GM23338 (cell line): ENCODE results near the gene SYPL1. TPM values are rescaled to one million over a fixed set of nuclear protein-coding genes. Genes with fewer than 3 reads are reported as not detected.
A peak's percentile ranks its signal among the peaks of the same experiment; 100 is the strongest.

Source experiments
- ATAC-seq: fragments of 200-7000 bp; cut with Tn5 transposase; 3 replicates; pipeline ENCODE4 v1.9.1; 2020
- DNase-seq: peaks from one replicate; pipeline ENCODE4 v3.0.0-alpha.2; 2015; ENCODE audit warnings: low spot score
- H2AFZ ChIP-seq: fragments of 200-600 bp; sonication (generic); 2 replicates; pipeline ENCODE4 v1.8.0; 2016; ENCODE audit warnings: antibody characterized with exemption, mild to moderate bottlenecking, moderate library complexity
- H3F3A ChIP-seq: fragments of 200-600 bp; sonication (generic); replicated peaks from 2 replicates; pipeline ENCODE4 v1.8.0; 2017; ENCODE audit warnings: antibody characterized with exemption, mixed run types, low read depth
- H3K27ac ChIP-seq: fragments of 200-600 bp; sonication (generic); 2 replicates; pipeline ENCODE4 v1.6.1; 2016; ENCODE audit warnings: low read depth
- H3K27me3 ChIP-seq: fragments of 200-600 bp; sonication (generic); 2 replicates; pipeline ENCODE4 v1.8.0; 2016; ENCODE audit warnings: mild to moderate bottlenecking, mixed run types, moderate library complexity; ENCODE audit not compliant: insufficient read depth
- H3K36me3 ChIP-seq: fragments of 200-600 bp; sonication (generic); 2 replicates; pipeline ENCODE4 v1.8.0; 2016; ENCODE audit warnings: mild to moderate bottlenecking; ENCODE audit not compliant: insufficient read depth
- H3K4me1 ChIP-seq: fragments of 200-600 bp; sonication (generic); 2 replicates; pipeline ENCODE4 v1.8.0; 2016; ENCODE audit warnings: mild to moderate bottlenecking, moderate library complexity; ENCODE audit not compliant: insufficient read depth
- H3K4me2 ChIP-seq: fragments of 200-600 bp; sonication (generic); 2 replicates; pipeline ENCODE4 v1.7.1; 2017; ENCODE audit warnings: mixed run types
- H3K4me3 ChIP-seq: fragments of 200-600 bp; sonication (generic); 2 replicates; pipeline ENCODE4 v1.6.1; 2016; ENCODE audit warnings: mixed run types
- H3K79me2 ChIP-seq: fragments of 200-600 bp; sonication (generic); replicated peaks from 2 replicates; pipeline ENCODE4 v1.8.0; 2017; ENCODE audit warnings: mild to moderate bottlenecking; ENCODE audit not compliant: insufficient read depth
- H3K9me2 ChIP-seq: fragments of 200-600 bp; sonication (generic); 2 replicates; pipeline ENCODE4 v1.8.0; 2017; ENCODE audit not compliant: insufficient read depth
- H4K20me1 ChIP-seq: fragments of 200-600 bp; sonication (generic); replicated peaks from 2 replicates; pipeline ENCODE4 v1.8.0; 2017; ENCODE audit warnings: mild to moderate bottlenecking; ENCODE audit not compliant: insufficient read depth
- H3K27ac Mint-ChIP-seq: 2 replicates; pipeline ENCODE4 v1.8.0; 2020; ENCODE audit warnings: inconsistent platforms, mild to moderate bottlenecking, moderate library complexity, mixed read lengths
- H3K27me3 Mint-ChIP-seq: 3 replicates; pipeline ENCODE4 v1.8.0; 2022; ENCODE audit warnings: low read depth, mild to moderate bottlenecking, moderate library complexity, mixed read lengths, inconsistent platforms; ENCODE audit not compliant: insufficient read depth, poor library complexity
- H3K36me3 Mint-ChIP-seq: 3 replicates; pipeline ENCODE4 v1.8.0; 2021; ENCODE audit warnings: low read depth, mild to moderate bottlenecking, inconsistent platforms, moderate library complexity, mixed read lengths
- H3K4me1 Mint-ChIP-seq: 3 replicates; pipeline ENCODE4 v1.8.0; 2020; ENCODE audit warnings: mild to moderate bottlenecking, inconsistent platforms, mixed read lengths
- H3K4me3 Mint-ChIP-seq: 3 replicates; pipeline ENCODE4 v1.8.0; 2021; ENCODE audit warnings: moderate library complexity, mild to moderate bottlenecking, inconsistent platforms, mixed read lengths
- H3K9me3 Mint-ChIP-seq: 3 replicates; pipeline ENCODE4 v1.8.0; 2020; ENCODE audit warnings: moderate library complexity, mild to moderate bottlenecking, inconsistent platforms, mixed read lengths
- CREB1 ChIP-seq: fragments of 250-450 bp; sonication (Bioruptor Pico); IDR thresholded peaks from 2 replicates; pipeline ENCODE4 v1.5.0; 2020; ENCODE audit warnings: low read depth, mild to moderate bottlenecking, moderate library complexity
- ETS1 ChIP-seq: IDR thresholded peaks from 2 replicates; pipeline ENCODE4 v1.6.1; 2016; ENCODE audit warnings: antibody characterized with exemption
- EZH2 ChIP-seq: fragments of 200-600 bp; sonication (generic); IDR thresholded peaks from one replicate; pipeline ENCODE4 v1.8.0; 2017; ENCODE audit warnings: antibody characterized with exemption, mild to moderate bottlenecking, low read depth; ENCODE audit not compliant: unreplicated experiment
- EZH2phosphoT487 ChIP-seq: fragments of 200-600 bp; sonication (generic); IDR thresholded peaks from one replicate; pipeline ENCODE4 v1.8.1; 2018; ENCODE audit warnings: antibody characterized with exemption; ENCODE audit not compliant: unreplicated experiment
- JUNB ChIP-seq: IDR thresholded peaks from one replicate; pipeline ENCODE4 v1.6.1; 2016; ENCODE audit warnings: antibody characterized with exemption; ENCODE audit not compliant: unreplicated experiment
- NANOG ChIP-seq: IDR thresholded peaks from 2 replicates; pipeline ENCODE4 v1.6.1; 2016; ENCODE audit warnings: antibody characterized with exemption, borderline replicate concordance
- REST ChIP-seq: IDR thresholded peaks from one replicate; pipeline ENCODE4 v1.6.1; 2018; ENCODE audit warnings: antibody characterized with exemption; ENCODE audit not compliant: unreplicated experiment
- STAT1 ChIP-seq: IDR thresholded peaks from one replicate; pipeline ENCODE4 v1.6.1; 2016; ENCODE audit warnings: antibody characterized with exemption; ENCODE audit not compliant: unreplicated experiment
- ZNF114 ChIP-seq: fragments of 250-450 bp; sonication (Bioruptor Pico); IDR thresholded peaks from 2 replicates; pipeline ENCODE4 v1.5.0; 2020; ENCODE audit warnings: mild to moderate bottlenecking, moderate library complexity
- ZNF331 ChIP-seq: fragments of 250-450 bp; sonication (Bioruptor Pico); IDR thresholded peaks from 2 replicates; pipeline ENCODE4 v1.5.0; 2020; ENCODE audit warnings: low read depth, mild to moderate bottlenecking, moderate library complexity
- ZNF462 ChIP-seq: fragments of 250-450 bp; sonication (Bioruptor Pico); IDR thresholded peaks from 2 replicates; pipeline ENCODE4 v1.5.0; 2020; ENCODE audit warnings: mild to moderate bottlenecking, moderate library complexity
- polyA plus RNA-seq: library from polyadenylated mRNA; unstranded; fragments of >200 nt; fragmentation: Nextera tagmentation; extraction: Ambion mirVana; gene quantifications from 2 replicates; pipeline ENCODE4 v1.2.1, GENCODE V29; 2016
- total RNA-seq: library from RNA; depleted of rRNA; stranded (reverse); fragments of >200 nt; shearing (Covaris generic); gene quantifications from 2 replicates; pipeline ENCODE4 v1.2.3, GENCODE V29; 2014
- TF ChIP-seq, protein P1 (sequence below), 2 experiments: fragments of 200-600 bp in 1 of 2; sonication (generic) in 1 of 2; conservative IDR thresholded peaks; 2 replicates each; pipeline versions ENCODE4 v1.5.1 to v1.6.1; 2016 to 2017; ENCODE audit warnings: antibody characterized with exemption in 2 of 2, low read depth in 2 of 2, mild to moderate bottlenecking in 2 of 2, moderate library complexity in 1 of 2

The SYPL1 gene
- total and polyA plus RNA-seq, 2 experiments from 2014 or later = 39.3 to 52.7 TPM

DNA sequence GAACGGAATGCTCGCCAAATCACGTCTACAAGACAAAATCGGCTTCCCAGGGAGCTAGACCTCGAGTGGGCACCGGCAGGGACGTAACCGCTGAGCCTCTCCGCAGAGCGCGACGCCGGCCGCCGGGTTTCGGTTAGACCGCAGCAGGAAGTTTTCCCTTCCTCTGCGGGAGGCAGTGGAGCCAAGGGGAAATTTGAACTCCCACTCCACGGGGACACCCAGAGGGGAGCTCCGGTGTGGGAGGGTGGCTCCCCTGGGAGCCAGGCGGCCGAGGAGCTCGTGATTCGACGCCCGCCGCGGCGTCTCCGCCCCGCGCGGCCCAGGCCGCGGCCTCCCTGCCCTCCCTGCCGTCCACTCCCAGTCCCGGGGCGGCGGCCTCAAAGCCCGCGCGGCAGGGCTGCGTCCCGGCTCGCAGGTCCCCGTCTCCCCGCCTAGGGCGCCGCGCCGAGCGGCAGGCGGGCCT lies 426 bp downstream of the SYPL1 start:
- peak; percentile 29 for DNase-seq
- peaks cover 50% of the 10 kb centered on the region for H3K79me2 ChIP-seq

More for the DNA sequence above, 426 bp downstream of the SYPL1 start:
- peak overlapping the region; percentile 72 for H3K4me3 ChIP-seq
- no peaks in the 10 kb centered on the region; the same call in 1 of the 2 replicates for H4K20me1 ChIP-seq
- peak overlapping the region; percentile 79 for H3K4me3 Mint-ChIP-seq
- H3K27me3 ChIP-seq = 0 out of 2 replicates have a peak, but pooled peaks cover 4% of the 10 kb centered on the region
- peaks cover 41% of the 10 kb centered on the region for H3K4me1 Mint-ChIP-seq
- H3K36me3 ChIP-seq = no peaks in the 10 kb centered on the region
- H3F3A ChIP-seq = 0 out of 2 replicates have a peak, but pooled peaks cover 10% of the 10 kb centered on the region
- peaks cover 3% of the 10 kb centered on the region for H3K27me3 Mint-ChIP-seq
- no peak overlapping the region for H3K27ac Mint-ChIP-seq
- no peaks in the 10 kb centered on the region for H3K9me3 Mint-ChIP-seq
- H2AFZ ChIP-seq = peak overlapping the region; percentile 75; the same call in 1 of the 2 replicates
- peak; percentile 77 for ATAC-seq
- no peak for TF ChIP-seq REST
- no peak for TF ChIP-seq CREB1 (CRISPR knock-in tag)
- TF ChIP-seq JUNB = no peak
- no peak for TF ChIP-seq ZNF462 (CRISPR knock-in tag)
- TF ChIP-seq EZH2 = no peak
- no peak for TF ChIP-seq STAT1
- TF ChIP-seq NANOG = no peak
- TF ChIP-seq ETS1 = no peak
- TF ChIP-seq ZNF114 (CRISPR knock-in tag) = no peak
- TF ChIP-seq, protein P1, sequence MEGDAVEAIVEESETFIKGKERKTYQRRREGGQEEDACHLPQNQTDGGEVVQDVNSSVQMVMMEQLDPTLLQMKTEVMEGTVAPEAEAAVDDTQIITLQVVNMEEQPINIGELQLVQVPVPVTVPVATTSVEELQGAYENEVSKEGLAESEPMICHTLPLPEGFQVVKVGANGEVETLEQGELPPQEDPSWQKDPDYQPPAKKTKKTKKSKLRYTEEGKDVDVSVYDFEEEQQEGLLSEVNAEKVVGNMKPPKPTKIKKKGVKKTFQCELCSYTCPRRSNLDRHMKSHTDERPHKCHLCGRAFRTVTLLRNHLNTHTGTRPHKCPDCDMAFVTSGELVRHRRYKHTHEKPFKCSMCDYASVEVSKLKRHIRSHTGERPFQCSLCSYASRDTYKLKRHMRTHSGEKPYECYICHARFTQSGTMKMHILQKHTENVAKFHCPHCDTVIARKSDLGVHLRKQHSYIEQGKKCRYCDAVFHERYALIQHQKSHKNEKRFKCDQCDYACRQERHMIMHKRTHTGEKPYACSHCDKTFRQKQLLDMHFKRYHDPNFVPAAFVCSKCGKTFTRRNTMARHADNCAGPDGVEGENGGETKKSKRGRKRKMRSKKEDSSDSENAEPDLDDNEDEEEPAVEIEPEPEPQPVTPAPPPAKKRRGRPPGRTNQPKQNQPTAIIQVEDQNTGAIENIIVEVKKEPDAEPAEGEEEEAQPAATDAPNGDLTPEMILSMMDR (conservative IDR thresholded peaks at IDR 0.05; ENCODE audit: low read depth in 2 of 2) = no peak
- TF ChIP-seq EZH2phosphoT487 = no peak
- TF ChIP-seq ZNF331 (CRISPR knock-in tag) = no peak
- peak overlapping the region; percentile 83 for H3K4me2 ChIP-seq
- peak overlapping the region; percentile 89 for H3K27ac ChIP-seq
- no peaks in the 10 kb centered on the region; the same call in 2 of the 3 replicates for H3K36me3 Mint-ChIP-seq
- peaks cover 29% of the 10 kb centered on the region for H3K4me1 ChIP-seq
- no peaks in the 10 kb centered on the region for H3K9me2 ChIP-seq
